ENCODE results near the gene TRABD2A. TPM values are rescaled to one million over a fixed set of nuclear protein-coding genes. Genes with fewer than 3 reads are reported as not detected.

Gene TRABD2A
- total and polyA plus RNA-seq, 2 of the 13 experiments (the other 11 are each of a cell fraction or from before 2014, with no cell fraction given): 0.15 TPM; not detected in 1

- TF ChIP-seq, protein P1, sequence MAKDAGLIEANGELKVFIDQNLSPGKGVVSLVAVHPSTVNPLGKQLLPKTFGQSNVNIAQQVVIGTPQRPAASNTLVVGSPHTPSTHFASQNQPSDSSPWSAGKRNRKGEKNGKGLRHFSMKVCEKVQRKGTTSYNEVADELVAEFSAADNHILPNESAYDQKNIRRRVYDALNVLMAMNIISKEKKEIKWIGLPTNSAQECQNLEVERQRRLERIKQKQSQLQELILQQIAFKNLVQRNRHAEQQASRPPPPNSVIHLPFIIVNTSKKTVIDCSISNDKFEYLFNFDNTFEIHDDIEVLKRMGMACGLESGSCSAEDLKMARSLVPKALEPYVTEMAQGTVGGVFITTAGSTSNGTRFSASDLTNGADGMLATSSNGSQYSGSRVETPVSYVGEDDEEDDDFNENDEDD (CRISPR knock-in tag; IDR thresholded peaks at IDR 0.05; ENCODE audit: borderline replicate concordance): no peak
- TF ChIP-seq HNF1B (CRISPR knock-in tag; IDR thresholded peaks at IDR 0.05): peak; percentile 71
- no peak for TF ChIP-seq ZNF160 (CRISPR knock-in tag; IDR thresholded peaks at IDR 0.05)
- TF ChIP-seq ZNF547 (CRISPR knock-in tag; IDR thresholded peaks at IDR 0.05): no peak
- TF ChIP-seq ZNF331 (CRISPR knock-in tag; IDR thresholded peaks at IDR 0.05): 0 out of 2 replicates have a peak, but pooled peaks have one; percentile 29
- TF ChIP-seq ARNT (IDR thresholded peaks at IDR 0.05): no peak
- 0 out of 2 replicates have a peak, but pooled peaks have one; percentile 23 for TF ChIP-seq FOXC1 (CRISPR knock-in tag; IDR thresholded peaks at IDR 0.05; ENCODE audit: borderline replicate concordance)
- no peak for TF ChIP-seq MAFK (conservative IDR thresholded peaks at IDR 0.05 in 1 of 2, IDR thresholded peaks at IDR 0.05 in 1 of 2; ENCODE audit: low read length in 2 of 2)
- no peak for TF ChIP-seq ZNF101 (CRISPR knock-in tag; IDR thresholded peaks at IDR 0.05; ENCODE audit: borderline replicate concordance, low read depth)
- TF ChIP-seq XRCC5 (optimal IDR thresholded peaks at IDR 0.05; ENCODE audit: low read length): peak; percentile 56
- peak; percentile 56; the same call in 1 of the 2 replicates for TF ChIP-seq ZBTB7A (CRISPR knock-in tag; IDR thresholded peaks at IDR 0.05)
- no peak for TF ChIP-seq SMARCE1 (IDR thresholded peaks at IDR 0.05; ENCODE audit: borderline replicate concordance)
- TF ChIP-seq CCAR2 (optimal IDR thresholded peaks at IDR 0.05; ENCODE audit: low read depth, low read length): no peak
- 0 out of 2 replicates have a peak, but pooled peaks have one; percentile 22 for TF ChIP-seq GATAD2A (CRISPR knock-in tag; IDR thresholded peaks at IDR 0.05)
- 0 out of 2 replicates have a peak, but pooled peaks have one; percentile 10 for TF ChIP-seq SALL1 (CRISPR knock-in tag; IDR thresholded peaks at IDR 0.05)
- TF ChIP-seq, protein P2, sequence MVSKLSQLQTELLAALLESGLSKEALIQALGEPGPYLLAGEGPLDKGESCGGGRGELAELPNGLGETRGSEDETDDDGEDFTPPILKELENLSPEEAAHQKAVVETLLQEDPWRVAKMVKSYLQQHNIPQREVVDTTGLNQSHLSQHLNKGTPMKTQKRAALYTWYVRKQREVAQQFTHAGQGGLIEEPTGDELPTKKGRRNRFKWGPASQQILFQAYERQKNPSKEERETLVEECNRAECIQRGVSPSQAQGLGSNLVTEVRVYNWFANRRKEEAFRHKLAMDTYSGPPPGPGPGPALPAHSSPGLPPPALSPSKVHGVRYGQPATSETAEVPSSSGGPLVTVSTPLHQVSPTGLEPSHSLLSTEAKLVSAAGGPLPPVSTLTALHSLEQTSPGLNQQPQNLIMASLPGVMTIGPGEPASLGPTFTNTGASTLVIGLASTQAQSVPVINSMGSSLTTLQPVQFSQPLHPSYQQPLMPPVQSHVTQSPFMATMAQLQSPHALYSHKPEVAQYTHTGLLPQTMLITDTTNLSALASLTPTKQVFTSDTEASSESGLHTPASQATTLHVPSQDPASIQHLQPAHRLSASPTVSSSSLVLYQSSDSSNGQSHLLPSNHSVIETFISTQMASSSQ (IDR thresholded peaks at IDR 0.05; ENCODE audit: low read depth): peak; percentile 76
- TF ChIP-seq, protein P2 (CRISPR knock-in tag; IDR thresholded peaks at IDR 0.05; ENCODE audit: borderline replicate concordance): peak; percentile 75; the same call in 1 of the 2 replicates
- TF ChIP-seq ZNF362 (CRISPR knock-in tag; IDR thresholded peaks at IDR 0.05; ENCODE audit: borderline replicate concordance): peak; percentile 68; the same call in 1 of the 2 replicates
Measured at GRCh38 chr2:84878459-84878858, 2.4 kb downstream of the TRABD2A start (continued).
